ENCODE results near the gene TPR.

GRCh38 chr1:186413319-186413718 lies 38.3 kb upstream of the TPR start:
- no peak for TF ChIP-seq CTCF (IDR thresholded peaks at IDR 0.05; ENCODE audit: borderline replicate concordance, extremely low read depth, low read length, poor library complexity, severe bottlenecking)
- TF ChIP-seq EZH2 (IDR thresholded peaks at IDR 0.05; ENCODE audit: borderline replicate concordance, low read depth, low read length, severe bottlenecking), result no peak
